ENCODE data around the gene TES. TPM values are rescaled to one million over a fixed set of nuclear protein-coding genes. Genes with fewer than 3 reads are reported as not detected.

Gene TES
- total RNA-seq, 4 donors from 2014 or later = 245 to 501 (median 290) TPM

- H3K9me3 ChIP-seq = no peaks in the 10 kb centered on the region
- 90 to 91% methylated on average over 3 of the region's 3 CpGs for WGBS, 2 donors (ENCODE audit: low coverage in 1 of 2)
- H3K4me3 ChIP-seq = no peak overlapping the region
- H3K27me3 ChIP-seq = no peaks in the 10 kb centered on the region
- TF ChIP-seq EP300 (IDR thresholded peaks at IDR 0.05) (no peak), POLR2A (IDR thresholded peaks at IDR 0.05) (no peak), CTCF (IDR thresholded peaks at IDR 0.05) (no peak), POLR2AphosphoS5 (IDR thresholded peaks at IDR 0.05) (no peak)
- ATAC-seq = no peak
- H3K27ac ChIP-seq = no peak overlapping the region
- no peaks in the 10 kb centered on the region for H3K36me3 ChIP-seq
- peaks cover 0 to 16% (median 0%) of the 10 kb centered on the region in 3 donors for H3K4me1 ChIP-seq
Observed at GRCh38 chr7:116196947-116197346, 13.4 kb upstream of the TES start.

- Histone ChIP-seq H3K27me3 (no peaks in the 10 kb centered on the region), H3K4me1 (peaks cover 0 to 16% (median 0%) of the 10 kb centered on the region in 3 donors), H3K9me3 (no peaks in the 10 kb centered on the region), H3K36me3 (no peaks in the 10 kb centered on the region), H3K27ac (no peak overlapping the region), H3K4me3 (no peak overlapping the region)
- TF ChIP-seq CTCF (IDR thresholded peaks at IDR 0.05) (no peak), POLR2A (IDR thresholded peaks at IDR 0.05) (no peak), POLR2AphosphoS5 (IDR thresholded peaks at IDR 0.05) (no peak), EP300 (IDR thresholded peaks at IDR 0.05) (no peak)
- no peak for ATAC-seq
- 91 to 100% methylated on average over 2 to 3 of the region's 3 CpGs for WGBS, 2 donors (ENCODE audit: low coverage in 1 of 2)
Observed at GRCh38 chr7:116197360-116197759, 13.0 kb upstream of the TES start.

GRCh38 chr7:116198748-116199410 is 11.5 kb upstream of the TES start:
- H3K4me1 ChIP-seq = peaks cover 0 to 6% (median 0%) of the 10 kb centered on the region in 3 donors
- no peaks in the 10 kb centered on the region for H3K36me3 ChIP-seq
- H3K27me3 ChIP-seq = no peaks in the 10 kb centered on the region
- H3K9me3 ChIP-seq = no peaks in the 10 kb centered on the region
- no peak for TF ChIP-seq POLR2AphosphoS5 (IDR thresholded peaks at IDR 0.05)
- no peak for TF ChIP-seq POLR2A (IDR thresholded peaks at IDR 0.05)
- no peak for TF ChIP-seq EP300 (IDR thresholded peaks at IDR 0.05)
- TF ChIP-seq CTCF (IDR thresholded peaks at IDR 0.05) = no peak
- no peak overlapping the region for H3K4me3 ChIP-seq
- no peak for ATAC-seq
- H3K27ac ChIP-seq = no peak overlapping the region
- 88 to 100% methylated on average over 3 to 5 of the region's 5 CpGs for WGBS, 2 donors (ENCODE audit: low coverage in 1 of 2)

- H3K9me3 ChIP-seq = no peaks in the 10 kb centered on the region
- H3K4me1 ChIP-seq = no peaks in the 10 kb centered on the region
- 60 to 64% methylated on average over 1 of the region's 1 CpG for WGBS, 2 donors (ENCODE audit: low coverage in 1 of 2)
- no peak for ATAC-seq
- TF ChIP-seq EP300 (IDR thresholded peaks at IDR 0.05) = no peak
- no peak for TF ChIP-seq POLR2AphosphoS5 (IDR thresholded peaks at IDR 0.05)
- H3K27ac ChIP-seq = no peak overlapping the region
- no peak overlapping the region for H3K4me3 ChIP-seq
- H3K36me3 ChIP-seq = no peaks in the 10 kb centered on the region
- H3K27me3 ChIP-seq = no peaks in the 10 kb centered on the region
Observed at GRCh38 chr7:116200963-116201362, 9.4 kb upstream of the TES start.

GRCh38 chr7:116206141-116206540 is 4.2 kb upstream of the TES start:
- 90 to 91% methylated on average over 1 of the region's 1 CpG for WGBS, 2 donors (ENCODE audit: low coverage in 1 of 2)
- ATAC-seq = no peak
- no peaks in the 10 kb centered on the region for H3K9me3 ChIP-seq

More at GRCh38 chr7:116206141-116206540, 4.2 kb upstream of the TES start:
- H3K36me3 ChIP-seq = no peaks in the 10 kb centered on the region
- peaks cover 0 to 5% (median 0%) of the 10 kb centered on the region in 3 donors for H3K4me1 ChIP-seq
- TF ChIP-seq EP300 (IDR thresholded peaks at IDR 0.05) = no peak
- no peak for TF ChIP-seq CTCF (IDR thresholded peaks at IDR 0.05)
- no peak for TF ChIP-seq POLR2A (IDR thresholded peaks at IDR 0.05)
- TF ChIP-seq POLR2AphosphoS5 (IDR thresholded peaks at IDR 0.05) = no peak
- H3K27ac ChIP-seq = no peak overlapping the region
- no peak overlapping the region for H3K4me3 ChIP-seq
- no peaks in the 10 kb centered on the region for H3K27me3 ChIP-seq

All from gastroesophageal sphincter (tissue), 4 donors.